ENCODE data around the gene CAMK2D. TPM values are rescaled to one million over a fixed set of nuclear protein-coding genes. Genes with fewer than 3 reads are reported as not detected.

CAMK2D gene
- total and polyA plus RNA-seq, 2 experiments from 2014 or later, result 4.9 to 14.6 TPM

- TF ChIP-seq REST (IDR thresholded peaks at IDR 0.05; ENCODE audit: unreplicated experiment) (no peak), ZNF331 (CRISPR knock-in tag; IDR thresholded peaks at IDR 0.05; ENCODE audit: low read depth) (no peak)
Observed at GRCh38 chr4:113695328-113696169, 66.0 kb downstream of the CAMK2D start (continued).

- no peaks in the 10 kb centered on the region for H3K27me3 ChIP-seq (ENCODE audit: insufficient read depth)
- no peaks in the 10 kb centered on the region for H3F3A ChIP-seq (replicated peaks; ENCODE audit: low read depth)
- Mint-ChIP-seq H3K9me3 (no peaks in the 10 kb centered on the region), H3K4me1 (no peaks in the 10 kb centered on the region), H3K27ac (no peak overlapping the region), H3K4me3 (no peak overlapping the region), H3K27me3 (ENCODE audit: insufficient read depth, low read depth, poor library complexity) (no peaks in the 10 kb centered on the region), H3K36me3 (ENCODE audit: low read depth) (no peaks in the 10 kb centered on the region)
- no peaks in the 10 kb centered on the region for H3K9me2 ChIP-seq (ENCODE audit: insufficient read depth)
- H3K4me2 ChIP-seq, result no peak overlapping the region
- H3K4me1 ChIP-seq (ENCODE audit: insufficient read depth), result no peaks in the 10 kb centered on the region
- no peak overlapping the region for H3K4me3 ChIP-seq
- no peaks in the 10 kb centered on the region for H3K79me2 ChIP-seq (replicated peaks; ENCODE audit: insufficient read depth)
- no peak for DNase-seq (ENCODE audit: low spot score)
- H3K36me3 ChIP-seq (ENCODE audit: insufficient read depth), result no peaks in the 10 kb centered on the region
- H3K27ac ChIP-seq (ENCODE audit: low read depth), result no peak overlapping the region
- ATAC-seq, result no peak
- no peaks in the 10 kb centered on the region for H4K20me1 ChIP-seq (replicated peaks; ENCODE audit: insufficient read depth)
- H2AFZ ChIP-seq, result no peak overlapping the region
- no peak for TF ChIP-seq POLR2AphosphoS5 (IDR thresholded peaks at IDR 0.05; ENCODE audit: low read depth)
- no peak for TF ChIP-seq ZNF331 (CRISPR knock-in tag; IDR thresholded peaks at IDR 0.05; ENCODE audit: low read depth)
- TF ChIP-seq, protein P1, sequence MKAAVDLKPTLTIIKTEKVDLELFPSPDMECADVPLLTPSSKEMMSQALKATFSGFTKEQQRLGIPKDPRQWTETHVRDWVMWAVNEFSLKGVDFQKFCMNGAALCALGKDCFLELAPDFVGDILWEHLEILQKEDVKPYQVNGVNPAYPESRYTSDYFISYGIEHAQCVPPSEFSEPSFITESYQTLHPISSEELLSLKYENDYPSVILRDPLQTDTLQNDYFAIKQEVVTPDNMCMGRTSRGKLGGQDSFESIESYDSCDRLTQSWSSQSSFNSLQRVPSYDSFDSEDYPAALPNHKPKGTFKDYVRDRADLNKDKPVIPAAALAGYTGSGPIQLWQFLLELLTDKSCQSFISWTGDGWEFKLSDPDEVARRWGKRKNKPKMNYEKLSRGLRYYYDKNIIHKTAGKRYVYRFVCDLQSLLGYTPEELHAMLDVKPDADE (IDR thresholded peaks at IDR 0.05), result no peak
- no peak for TF ChIP-seq ZNF114 (CRISPR knock-in tag; IDR thresholded peaks at IDR 0.05)
- TF ChIP-seq STAT1 (IDR thresholded peaks at IDR 0.05; ENCODE audit: unreplicated experiment), result no peak
- TF ChIP-seq CREB1 (CRISPR knock-in tag; IDR thresholded peaks at IDR 0.05; ENCODE audit: low read depth), result no peak
- no peak for TF ChIP-seq CTCF (conservative IDR thresholded peaks at IDR 0.05; ENCODE audit: low read depth in 2 of 2)
- no peak for TF ChIP-seq EZH2 (IDR thresholded peaks at IDR 0.05; ENCODE audit: low read depth, unreplicated experiment)
- TF ChIP-seq REST (IDR thresholded peaks at IDR 0.05; ENCODE audit: unreplicated experiment), result no peak
- TF ChIP-seq JUNB (IDR thresholded peaks at IDR 0.05; ENCODE audit: unreplicated experiment), result no peak
- no peak for TF ChIP-seq NANOG (IDR thresholded peaks at IDR 0.05; ENCODE audit: borderline replicate concordance)
- no peak for TF ChIP-seq EZH2phosphoT487 (IDR thresholded peaks at IDR 0.05; ENCODE audit: unreplicated experiment)
Observed at GRCh38 chr4:113694008-113694407, 67.5 kb downstream of the CAMK2D start.
